Neural cell (in vitro differentiated cells): ENCODE results near the gene ARHGAP10. TPM values are rescaled to one million over a fixed set of nuclear protein-coding genes. Genes with fewer than 3 reads are reported as not detected.

Source experiments
- H2AFZ ChIP-seq: fragments of 200-600, 300-800 bp; sonication (generic), shearing (Covaris generic); 2 replicates; pipeline ENCODE4 v1.6.0; 2014; ENCODE audit warnings: low read depth, mild to moderate bottlenecking, antibody characterized with exemption, low read length, moderate library complexity
- H3F3A ChIP-seq: fragments of 200-600 bp; shearing (Covaris generic); 2 replicates; pipeline ENCODE4 v1.6.1; 2016; ENCODE audit warnings: mild to moderate bottlenecking, moderate library complexity, mixed read lengths, antibody characterized with exemption, low read length; ENCODE audit not compliant: insufficient read depth, poor library complexity, severe bottlenecking
- H3K27ac ChIP-seq: fragments of 200-600, 300-800 bp; sonication (generic), shearing (Covaris generic); 2 replicates; pipeline ENCODE4 v1.5.1; 2014; ENCODE audit warnings: mild to moderate bottlenecking, low read length, moderate library complexity
- H3K27me3 ChIP-seq: fragments of 300-800, 200-600 bp; sonication (generic), shearing (Covaris generic); 2 replicates; pipeline ENCODE4 v1.6.0; 2014; ENCODE audit warnings: mild to moderate bottlenecking, low read depth, low read length, moderate library complexity; ENCODE audit not compliant: insufficient read depth
- H3K36me3 ChIP-seq: fragments of 300-800, 200-600 bp; sonication (generic), shearing (Covaris generic); 2 replicates; pipeline ENCODE4 v1.5.1; 2014; ENCODE audit warnings: mild to moderate bottlenecking, antibody characterized with exemption, low read length, moderate library complexity; ENCODE audit not compliant: insufficient read depth
- H3K4me2 ChIP-seq: fragments of 300-800, 200-600 bp; sonication (generic), shearing (Covaris generic); 2 replicates; pipeline ENCODE4 v1.6.0; 2014; ENCODE audit warnings: mild to moderate bottlenecking, low read length
- H3K4me3 ChIP-seq: fragments of 300-800, 200-600 bp; sonication (generic), shearing (Covaris generic); 2 replicates; pipeline ENCODE4 v1.5.1; 2014; ENCODE audit warnings: mild to moderate bottlenecking, low read length, moderate library complexity
- H3K79me2 ChIP-seq: fragments of 200-600 bp; shearing (Covaris generic); replicated peaks from 2 replicates; pipeline ENCODE4 v1.6.0; 2014; ENCODE audit warnings: mild to moderate bottlenecking, low read length, moderate library complexity; ENCODE audit not compliant: insufficient read depth
- H3K9ac ChIP-seq: fragments of 300-800, 200-600 bp; sonication (generic), shearing (Covaris generic); 2 replicates; pipeline ENCODE4 v1.6.1; 2016; ENCODE audit warnings: mild to moderate bottlenecking, low read length, mixed read lengths
- H3K9me2 ChIP-seq: fragments of 200-600 bp; shearing (Covaris generic); 2 replicates; pipeline ENCODE4 v1.6.1; 2016; ENCODE audit warnings: mild to moderate bottlenecking, low read length, mixed read lengths; ENCODE audit not compliant: insufficient read depth
- H3K9me3 ChIP-seq: fragments of 200-600, 300-800 bp; sonication (generic), shearing (Covaris generic); 2 replicates; pipeline ENCODE4 v1.6.1; 2016; ENCODE audit warnings: mild to moderate bottlenecking, mixed run types, low read length, moderate library complexity, mixed read lengths
- H4K20me1 ChIP-seq: fragments of 200-600 bp; shearing (Covaris generic); 2 replicates; pipeline ENCODE4 v1.6.1; 2016; ENCODE audit warnings: mild to moderate bottlenecking, mixed run types; ENCODE audit not compliant: insufficient read depth
- CTCF ChIP-seq: fragments of 450-650 bp; IDR thresholded peaks from 2 replicates; pipeline ENCODE4 v1.5.1; 2014; ENCODE audit warnings: antibody characterized with exemption, mild to moderate bottlenecking, moderate library complexity; ENCODE audit not compliant: poor library complexity, severe bottlenecking
- EP300 ChIP-seq: fragments of 450-650 bp; conservative IDR thresholded peaks from 2 replicates; pipeline ENCODE4 v1.6.1; 2014; ENCODE audit warnings: antibody characterized with exemption, mild to moderate bottlenecking, moderate library complexity; ENCODE audit not compliant: poor library complexity, severe bottlenecking
- EZH2 ChIP-seq: fragments of 200-600, 300-800 bp; shearing (Covaris generic), sonication (generic); IDR thresholded peaks from 2 replicates; pipeline ENCODE4 v1.6.1; 2014; ENCODE audit warnings: antibody characterized with exemption, low read length, borderline replicate concordance, mild to moderate bottlenecking; ENCODE audit not compliant: insufficient read depth, poor library complexity, severe bottlenecking
- MXI1 ChIP-seq: fragments of 450-650 bp; conservative IDR thresholded peaks from 2 replicates; pipeline ENCODE4 v1.6.1; 2014; ENCODE audit warnings: antibody characterized with exemption, mild to moderate bottlenecking; ENCODE audit not compliant: poor library complexity, severe bottlenecking
- POLR2AphosphoS5 ChIP-seq: IDR thresholded peaks from 2 replicates; pipeline ENCODE4 v1.6.1; 2012
- RAD21 ChIP-seq: fragments of 450-650 bp; conservative IDR thresholded peaks from 2 replicates; pipeline ENCODE4 v1.6.1; 2014; ENCODE audit warnings: antibody characterized with exemption, mild to moderate bottlenecking, moderate library complexity
- SMC3 ChIP-seq: fragments of 450-650 bp; conservative IDR thresholded peaks from 2 replicates; pipeline ENCODE4 v1.6.1; 2014; ENCODE audit warnings: antibody characterized with exemption, mild to moderate bottlenecking, moderate library complexity; ENCODE audit not compliant: poor library complexity
- TAF1 ChIP-seq: IDR thresholded peaks from 2 replicates; pipeline ENCODE4 v1.6.1; 2012; ENCODE audit warnings: low read depth
- polyA plus RNA-seq: library from polyadenylated mRNA; depleted of rRNA; stranded (reverse); fragments of >200 nt; gene quantifications from 2 replicates; pipeline ENCODE4 v1.2.3, GENCODE V29; 2014
- TF ChIP-seq, protein P1 (sequence below): IDR thresholded peaks from 2 replicates; pipeline ENCODE4 v1.6.1; 2012; ENCODE audit warnings: borderline replicate concordance

ARHGAP10 gene
- polyA plus RNA-seq, 1 donor from 2014 or later, result 1.2 TPM

DNA sequence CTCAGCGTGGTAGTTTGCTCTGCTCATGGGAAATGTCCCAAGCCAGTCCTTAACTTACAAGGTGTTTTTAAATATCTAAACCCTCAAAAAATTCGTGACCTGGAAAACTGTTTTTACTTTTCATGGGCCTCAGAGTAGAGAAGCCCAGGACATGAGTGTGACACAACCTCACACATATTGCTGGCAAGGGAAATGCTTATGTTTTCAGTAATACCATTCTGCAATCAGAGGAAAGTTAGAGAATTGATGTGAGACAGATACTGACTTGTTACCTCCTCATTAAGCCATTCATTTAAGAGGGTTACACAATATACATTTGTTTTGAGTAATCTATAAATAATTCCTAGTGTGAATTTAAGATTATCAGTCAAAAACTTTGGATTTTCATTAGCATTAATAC is 209.5 kb downstream of the ARHGAP10 start:
- H3K4me3 ChIP-seq, result no peak overlapping the region
- H3K9me3 ChIP-seq, result no peaks in the 10 kb centered on the region
- no peak for TF ChIP-seq EZH2
- no peak for TF ChIP-seq SMC3
- no peak for TF ChIP-seq CTCF
- no peak for TF ChIP-seq EP300
- TF ChIP-seq, protein P1, sequence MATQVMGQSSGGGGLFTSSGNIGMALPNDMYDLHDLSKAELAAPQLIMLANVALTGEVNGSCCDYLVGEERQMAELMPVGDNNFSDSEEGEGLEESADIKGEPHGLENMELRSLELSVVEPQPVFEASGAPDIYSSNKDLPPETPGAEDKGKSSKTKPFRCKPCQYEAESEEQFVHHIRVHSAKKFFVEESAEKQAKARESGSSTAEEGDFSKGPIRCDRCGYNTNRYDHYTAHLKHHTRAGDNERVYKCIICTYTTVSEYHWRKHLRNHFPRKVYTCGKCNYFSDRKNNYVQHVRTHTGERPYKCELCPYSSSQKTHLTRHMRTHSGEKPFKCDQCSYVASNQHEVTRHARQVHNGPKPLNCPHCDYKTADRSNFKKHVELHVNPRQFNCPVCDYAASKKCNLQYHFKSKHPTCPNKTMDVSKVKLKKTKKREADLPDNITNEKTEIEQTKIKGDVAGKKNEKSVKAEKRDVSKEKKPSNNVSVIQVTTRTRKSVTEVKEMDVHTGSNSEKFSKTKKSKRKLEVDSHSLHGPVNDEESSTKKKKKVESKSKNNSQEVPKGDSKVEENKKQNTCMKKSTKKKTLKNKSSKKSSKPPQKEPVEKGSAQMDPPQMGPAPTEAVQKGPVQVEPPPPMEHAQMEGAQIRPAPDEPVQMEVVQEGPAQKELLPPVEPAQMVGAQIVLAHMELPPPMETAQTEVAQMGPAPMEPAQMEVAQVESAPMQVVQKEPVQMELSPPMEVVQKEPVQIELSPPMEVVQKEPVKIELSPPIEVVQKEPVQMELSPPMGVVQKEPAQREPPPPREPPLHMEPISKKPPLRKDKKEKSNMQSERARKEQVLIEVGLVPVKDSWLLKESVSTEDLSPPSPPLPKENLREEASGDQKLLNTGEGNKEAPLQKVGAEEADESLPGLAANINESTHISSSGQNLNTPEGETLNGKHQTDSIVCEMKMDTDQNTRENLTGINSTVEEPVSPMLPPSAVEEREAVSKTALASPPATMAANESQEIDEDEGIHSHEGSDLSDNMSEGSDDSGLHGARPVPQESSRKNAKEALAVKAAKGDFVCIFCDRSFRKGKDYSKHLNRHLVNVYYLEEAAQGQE, result no peak
- no peaks in the 10 kb centered on the region for H3F3A ChIP-seq
- no peaks in the 10 kb centered on the region for H3K79me2 ChIP-seq
- H2AFZ ChIP-seq, result no peak overlapping the region
- no peak overlapping the region for H3K9ac ChIP-seq
- no peak overlapping the region for H3K4me2 ChIP-seq
- no peaks in the 10 kb centered on the region for H4K20me1 ChIP-seq
- no peak overlapping the region for H3K27ac ChIP-seq
- no peaks in the 10 kb centered on the region for H3K27me3 ChIP-seq
- no peaks in the 10 kb centered on the region for H3K36me3 ChIP-seq
- H3K9me2 ChIP-seq, result no peaks in the 10 kb centered on the region

GRCh38 chr4:147942729-147943128 is 210.8 kb downstream of the ARHGAP10 start:
- TF ChIP-seq RAD21 (no peak), CTCF (no peak), TAF1 (no peak), MXI1 (no peak), EZH2 (no peak), EP300 (no peak), POLR2AphosphoS5 (no peak), SMC3 (no peak)
- Histone ChIP-seq H3K9me2 (no peaks in the 10 kb centered on the region), H3K4me3 (no peak overlapping the region), H3K4me2 (no peak overlapping the region), H3F3A (no peaks in the 10 kb centered on the region), H2AFZ (no peak overlapping the region), H4K20me1 (no peaks in the 10 kb centered on the region), H3K27ac (no peak overlapping the region), H3K79me2 (no peaks in the 10 kb centered on the region), H3K36me3 (no peaks in the 10 kb centered on the region), H3K9ac (no peak overlapping the region), H3K9me3 (no peaks in the 10 kb centered on the region), H3K27me3 (no peaks in the 10 kb centered on the region)
